Colonic mucosa (tissue), 4 donors: ENCODE measurements around the gene WASF2. TPM values are rescaled to one million over a fixed set of nuclear protein-coding genes. Genes with fewer than 3 reads are reported as not detected.
A peak's percentile ranks its signal among the peaks of the same experiment; 100 is the strongest.

Experiments
- DNase-seq: peaks from one replicate; pipeline ENCODE4 v3.0.0-alpha.2; 2020
- H3K27ac ChIP-seq: fragments of 200-600 bp; one replicate; pipeline ENCODE4 v1.8.0; 2021
- H3K27me3 ChIP-seq: fragments of 200-600 bp; one replicate; pipeline ENCODE4 v1.8.0; 2021
- H3K36me3 ChIP-seq: fragments of 200-600 bp; one replicate; pipeline ENCODE4 v1.8.0; 2021
- H3K4me1 ChIP-seq: fragments of 200-600 bp; one replicate; pipeline ENCODE4 v1.8.0; 2021; ENCODE audit warnings: mild to moderate bottlenecking
- H3K4me3 ChIP-seq: fragments of 200-600 bp; one replicate; pipeline ENCODE4 v1.8.0; 2021
- H3K9ac ChIP-seq, 2 donors: one replicate each; pipeline ENCODE4 v1.7.0; 2013; ENCODE audit warnings: control low read depth in 2 of 2, low read depth in 2 of 2, low read length in 2 of 2
- H3K9me3 ChIP-seq: fragments of 200-600 bp; one replicate; pipeline ENCODE4 v1.8.0; 2021
- CTCF ChIP-seq: fragments of 200-600 bp; IDR thresholded peaks from one replicate; pipeline ENCODE4 v1.8.0; 2022; ENCODE audit warnings: antibody characterized with exemption, mild to moderate bottlenecking
- intact Hi-C: fragments of 100-400 bp; cut with DNase I; formaldehyde crosslinking; loops from one replicate; pipeline ENCODE4 v1.14.1; 2022
- total RNA-seq, 2 donors: library from RNA; stranded (reverse); fragmentation: NEBNext Ultra II Directional in 1 of 2; extraction: Animal tissue kit (Norgen Biotek cat#: 25700) in 1 of 2; gene quantifications; one replicate each; pipeline ENCODE4 v1.2.1, GENCODE V29; 2021
- donor health status: healthy.
- donor health status: DM: no; HTN: no; CAD: no.
- donor health status: DM: no; HTN: no; CAD: no.

The WASF2 gene
- total RNA-seq, 2 donors from 2014 or later = 120 to 168 TPM

- Histone ChIP-seq H3K36me3 (no peaks in the 10 kb centered on the region), H3K9ac (no peak overlapping the region), H3K4me3 (no peak overlapping the region), H3K27me3 (no peaks in the 10 kb centered on the region), H3K4me1 (peaks cover 37% of the 10 kb centered on the region), H3K27ac (no peak overlapping the region), H3K9me3 (no peaks in the 10 kb centered on the region)
- DNase-seq = no peak
- intact Hi-C loops = no loop called here
- TF ChIP-seq CTCF = no peak
These were observed 33.5 kb upstream of the WASF2 start for GRCh38 chr1:27523337-27524020.

GRCh38 chr1:27522432-27523336 lies 32.7 kb upstream of the WASF2 start:
- Histone ChIP-seq H3K9me3 (no peaks in the 10 kb centered on the region), H3K27me3 (no peaks in the 10 kb centered on the region), H3K4me1 (peaks cover 31% of the 10 kb centered on the region), H3K9ac (peak overlapping the region in 1 of 2 donors; percentile 27), H3K36me3 (no peaks in the 10 kb centered on the region), H3K27ac (no peak overlapping the region), H3K4me3 (peak overlapping the region; percentile 3)
- TF ChIP-seq CTCF = no peak
- intact Hi-C loops = no loop called here
- DNase-seq = no peak

- Histone ChIP-seq H3K27ac (no peak overlapping the region), H3K4me3 (peak overlapping the region; percentile 3), H3K36me3 (no peaks in the 10 kb centered on the region), H3K9me3 (no peaks in the 10 kb centered on the region), H3K27me3 (no peaks in the 10 kb centered on the region), H3K4me1 (peaks cover 24% of the 10 kb centered on the region), H3K9ac (no peak overlapping the region)
- no peak for TF ChIP-seq CTCF
- intact Hi-C loops = no loop called here
- DNase-seq = no peak
These were observed 32.0 kb upstream of the WASF2 start for GRCh38 chr1:27521861-27522431.

- Histone ChIP-seq H3K4me1 (peaks cover 24% of the 10 kb centered on the region), H3K9ac (no peak overlapping the region), H3K9me3 (no peaks in the 10 kb centered on the region), H3K27ac (no peak overlapping the region), H3K36me3 (no peaks in the 10 kb centered on the region), H3K4me3 (no peak overlapping the region), H3K27me3 (no peaks in the 10 kb centered on the region)
- no peak for TF ChIP-seq CTCF
- DNase-seq = no peak
- intact Hi-C loops = no loop called here
These were observed 31.4 kb upstream of the WASF2 start for GRCh38 chr1:27521336-27521831.

GRCh38 chr1:27520651-27521050 lies 30.7 kb upstream of the WASF2 start:
- DNase-seq = no peak
- Histone ChIP-seq H3K4me1 (peaks cover 19% of the 10 kb centered on the region), H3K9me3 (no peaks in the 10 kb centered on the region), H3K27me3 (no peaks in the 10 kb centered on the region), H3K27ac (no peak overlapping the region), H3K4me3 (no peak overlapping the region), H3K9ac (no peak overlapping the region), H3K36me3 (no peaks in the 10 kb centered on the region)
- TF ChIP-seq CTCF = no peak
- intact Hi-C loops = no loop called here
